Esophagus squamous epithelium (tissue), 4 donors: ENCODE results near the gene COX6B1.

Source experiments
- CTCF ChIP-seq, 6 experiments: fragments of 450-650 bp in 4 of 6; fragments of 200-600 bp in 2 of 6; sonication (generic) in 2 of 6; IDR thresholded peaks; one replicate each; pipeline ENCODE4 v1.5.1; 2016 to 2019; ENCODE audit warnings: antibody characterized with exemption in 6 of 6, mild to moderate bottlenecking in 4 of 6, moderate library complexity in 4 of 6
- POLR2A ChIP-seq, 4 donors: fragments of 450-650 bp; IDR thresholded peaks; one replicate each; pipeline ENCODE4 v1.6.1; 2017; ENCODE audit warnings: antibody characterized with exemption in 4 of 4, mild to moderate bottlenecking in 4 of 4, moderate library complexity in 3 of 4

- TF ChIP-seq CTCF (IDR thresholded peaks at IDR 0.05) = no peak
- TF ChIP-seq POLR2A (IDR thresholded peaks at IDR 0.05) = no peak
Measured at GRCh38 chr19:35689836-35690235, 41.7 kb downstream of the COX6B1 start.
